HG03095 (cell line): ENCODE measurements around the gene NCF4.

Source experiments
- ATAC-seq: cut with Tn5 transposase; IDR thresholded peaks from one replicate; pipeline ENCODE4 v1.9.1; 2021; ENCODE audit warnings: moderate library complexity; ENCODE audit not compliant: unreplicated experiment

NCF4 gene

GRCh38 chr22:36860821-36861659 is at the start of gene NCF4:
NCF4 (plus strand) TSS chr22:36861006; CDS start chr22:36861172, 166 bp downstream.
- peak; percentile 56 for ATAC-seq

GRCh38 chr22:36811094-36811800 is 49.6 kb upstream of the NCF4 start:
- ATAC-seq = no peak

GRCh38 chr22:36814801-36815200 is 46.0 kb upstream of the NCF4 start:
- ATAC-seq = no peak

- no peak for ATAC-seq
These were observed 45.1 kb upstream of the NCF4 start for GRCh38 chr22:36815558-36816338.

- no peak for ATAC-seq
These were observed 44.5 kb upstream of the NCF4 start for GRCh38 chr22:36816339-36816635.

- ATAC-seq = no peak
These were observed 43.9 kb upstream of the NCF4 start, which contains the start of gene PVALB for GRCh38 chr22:36816636-36817524. PVALB (minus strand) TSS chr22:36817035; CDS start chr22:36817005, 30 bp downstream.

- ATAC-seq = no peak
These were observed 43.3 kb upstream of the NCF4 start for GRCh38 chr22:36817525-36817848.

GRCh38 chr22:36818010-36818642 is 42.7 kb upstream of the NCF4 start:
- ATAC-seq = no peak

- ATAC-seq = no peak
These were observed 41.7 kb upstream of the NCF4 start for GRCh38 chr22:36819112-36819511.

- no peak for ATAC-seq
These were observed 38.2 kb upstream of the NCF4 start for GRCh38 chr22:36822581-36822980.

GRCh38 chr22:36823186-36823839 is 37.5 kb upstream of the NCF4 start:
- ATAC-seq = no peak

- ATAC-seq = no peak
These were observed 36.2 kb upstream of the NCF4 start for GRCh38 chr22:36824655-36825054.

GRCh38 chr22:36826262-36826661 is 34.5 kb upstream of the NCF4 start:
- no peak for ATAC-seq

GRCh38 chr22:36828815-36829214 is 32.0 kb upstream of the NCF4 start:
- no peak for ATAC-seq

- no peak for ATAC-seq
These were observed 31.3 kb upstream of the NCF4 start for GRCh38 chr22:36829370-36830002.

GRCh38 chr22:36830601-36831000 is 30.2 kb upstream of the NCF4 start:
- no peak for ATAC-seq

GRCh38 chr22:36831206-36831605 is 29.6 kb upstream of the NCF4 start:
- no peak for ATAC-seq

GRCh38 chr22:36831717-36832116 is 29.1 kb upstream of the NCF4 start:
- no peak for ATAC-seq

GRCh38 chr22:36833073-36833472 is 27.7 kb upstream of the NCF4 start:
- no peak for ATAC-seq
